GM18499 (cell line): ENCODE measurements around the gene SGSM2.

ENCODE experiments used
- ATAC-seq: cut with Tn5 transposase; IDR thresholded peaks from one replicate; pipeline ENCODE4 v1.9.1; 2021; ENCODE audit warnings: moderate number of reproducible peaks; ENCODE audit not compliant: insufficient read depth, unreplicated experiment

Gene SGSM2

GRCh38 chr17:2336215-2336851 lies 968 bp upstream of the SGSM2 start, which contains the start of gene TSR1:
TSS of gene TSR1 (minus strand) at chr17:2336457. CDS start at chr17:2336427, 30 bp downstream.
- ATAC-seq, result no peak

- ATAC-seq, result no peak
These were observed 428 bp downstream of the SGSM2 start for GRCh38 chr17:2337544-2338314.

DNA sequence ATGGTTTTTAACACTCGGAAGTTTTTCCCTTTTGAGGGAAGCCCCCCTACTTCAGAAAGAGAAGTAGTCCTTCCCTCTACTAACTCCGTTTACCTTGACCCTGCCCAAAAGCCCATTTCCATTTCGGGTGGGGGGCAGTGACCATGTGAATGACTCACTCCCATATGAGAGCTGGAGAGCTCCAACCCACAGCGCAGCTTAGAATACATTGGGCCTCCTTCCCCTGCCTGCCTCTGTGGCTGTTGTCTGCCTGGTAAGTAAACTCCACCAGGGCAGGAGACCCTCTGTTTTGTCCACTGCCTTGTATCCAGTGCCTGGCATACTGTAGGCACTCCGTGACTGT lies 985 bp downstream of the SGSM2 start:
- no peak for ATAC-seq

DNA sequence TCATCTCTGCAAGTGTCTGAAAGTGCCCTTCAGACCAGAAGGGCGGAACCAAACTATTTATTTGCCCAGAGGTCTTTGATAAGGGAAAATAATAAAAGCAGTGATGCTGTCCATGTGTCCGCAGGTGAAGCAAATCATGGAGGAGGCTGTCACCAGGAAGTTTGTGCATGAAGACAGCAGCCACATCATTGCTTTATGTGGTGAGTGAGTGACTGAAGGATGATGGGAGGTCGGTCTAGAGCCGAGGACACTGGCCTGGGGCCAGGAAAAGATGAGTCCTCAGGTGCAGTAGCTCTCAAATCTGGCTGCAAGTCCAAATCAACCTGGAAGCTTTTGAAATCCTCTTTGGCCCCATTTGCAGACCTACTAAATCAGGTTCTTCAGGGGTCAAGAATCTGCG lies 6.1 kb downstream of the SGSM2 start:
- no peak for ATAC-seq

- no peak for ATAC-seq
These were observed 7.2 kb downstream of the SGSM2 start for GRCh38 chr17:2344528-2344927.

- no peak for ATAC-seq
These were observed 9.2 kb downstream of the SGSM2 start for GRCh38 chr17:2346475-2346874.

- ATAC-seq, result no peak
These were observed 10.7 kb downstream of the SGSM2 start for GRCh38 chr17:2347805-2348685.

DNA sequence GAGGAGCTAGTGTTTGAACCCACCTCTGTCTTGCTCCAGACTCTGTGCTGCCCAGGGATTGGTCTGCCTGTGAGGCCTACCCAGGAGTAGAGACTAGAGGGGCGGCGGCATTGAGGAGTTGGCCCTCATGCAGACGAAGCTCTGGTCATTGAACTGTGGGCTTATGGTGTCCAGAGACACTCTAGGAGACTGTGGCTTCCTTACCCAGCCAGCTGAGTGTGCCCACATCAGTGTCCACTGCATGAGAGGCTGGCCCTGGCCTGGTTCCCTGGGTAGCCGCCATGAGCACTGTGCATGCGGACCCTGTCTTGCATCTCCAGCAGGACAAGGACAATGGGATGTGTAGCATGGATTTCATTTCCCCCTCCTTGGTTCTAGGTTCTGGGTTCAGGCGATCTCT lies 14.0 kb downstream of the SGSM2 start:
- ATAC-seq, result no peak

DNA sequence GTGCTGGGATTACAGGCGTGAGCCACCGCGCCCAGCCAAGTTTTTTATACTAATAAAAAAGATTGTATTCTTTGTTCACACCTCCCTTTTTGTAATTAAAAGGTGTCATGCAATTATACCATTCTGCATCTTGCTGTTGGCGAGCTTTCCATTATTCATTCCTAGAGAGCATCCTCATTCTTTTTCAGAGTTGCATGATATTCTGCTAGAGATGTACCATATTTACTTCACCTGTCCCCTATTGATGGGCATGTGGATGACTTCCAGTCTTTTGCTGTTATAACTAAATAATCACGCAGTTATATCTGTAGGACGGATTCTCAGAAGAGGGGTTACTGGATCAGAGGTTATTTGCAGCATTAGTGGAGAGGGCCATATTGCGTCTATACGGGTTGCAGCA lies 17.0 kb downstream of the SGSM2 start:
- ATAC-seq, result no peak

DNA sequence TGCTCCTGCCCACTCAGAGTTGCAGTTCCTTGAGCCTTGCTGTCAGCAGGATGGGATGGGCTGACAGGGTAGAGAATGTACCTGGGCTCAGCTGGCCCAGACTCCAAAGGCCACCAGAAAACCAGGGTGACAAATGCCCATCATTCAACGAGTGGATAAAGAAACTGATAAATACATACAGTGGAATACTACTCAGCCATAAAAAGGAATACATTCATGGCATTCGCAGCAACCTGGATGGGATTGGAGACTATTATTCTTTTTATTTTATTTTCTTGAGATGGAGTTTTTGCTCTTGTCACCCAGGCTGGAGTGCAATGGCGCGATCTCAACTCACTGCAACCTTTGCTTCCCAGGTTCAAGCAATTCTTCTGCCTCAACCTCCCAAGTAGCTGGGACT lies 19.9 kb downstream of the SGSM2 start:
- no peak for ATAC-seq

GRCh38 chr17:2357931-2358434 lies 20.7 kb downstream of the SGSM2 start:
- ATAC-seq, result no peak

- ATAC-seq, result no peak
These were observed 23.9 kb downstream of the SGSM2 start for GRCh38 chr17:2361010-2361760.

DNA sequence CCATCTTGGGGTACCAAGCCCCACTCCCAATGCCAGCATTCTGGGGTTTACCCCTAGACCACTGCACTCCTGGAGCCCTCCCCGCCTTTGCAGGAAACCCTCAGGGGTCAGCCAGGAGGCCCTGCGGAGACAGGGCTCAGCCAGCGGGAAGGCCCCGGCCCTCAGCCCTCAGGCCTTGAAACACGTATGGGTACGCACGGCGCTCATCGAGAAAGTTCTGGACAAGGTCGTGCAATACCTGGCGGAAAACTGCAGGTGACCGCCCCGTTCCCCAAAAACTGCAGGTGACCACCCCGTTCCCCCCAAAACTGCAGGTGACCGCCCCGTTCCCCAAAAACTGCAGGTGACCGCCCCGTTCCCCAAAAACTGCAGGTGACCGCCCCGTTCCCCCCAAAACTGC lies 24.7 kb downstream of the SGSM2 start:
- ATAC-seq, result no peak

- ATAC-seq, result no peak
These were observed 25.1 kb downstream of the SGSM2 start for GRCh38 chr17:2362416-2362815.

- no peak for ATAC-seq
These were observed 25.6 kb downstream of the SGSM2 start for GRCh38 chr17:2362881-2363280.

DNA sequence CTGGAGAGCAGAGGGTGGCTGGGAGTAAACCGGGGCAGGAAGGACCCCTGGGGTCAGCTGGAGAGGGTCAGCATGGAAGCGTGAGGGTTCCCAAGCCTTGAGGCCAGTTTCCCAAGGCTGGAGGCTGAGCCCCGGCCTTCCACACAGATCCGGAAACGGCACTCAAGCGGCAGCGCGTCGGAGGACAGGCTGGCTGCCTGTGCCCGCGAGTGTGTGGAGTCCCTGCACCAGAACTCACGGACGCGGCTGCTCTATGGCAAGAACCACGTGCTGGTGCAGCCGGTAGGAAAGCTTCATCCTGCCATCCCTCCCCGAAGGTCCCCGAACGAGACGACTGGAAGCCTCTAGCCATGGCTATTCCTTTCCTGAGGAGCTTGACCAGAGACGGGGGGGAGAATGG lies 26.0 kb downstream of the SGSM2 start:
- ATAC-seq, result no peak

GRCh38 chr17:2363851-2364762 lies 26.8 kb downstream of the SGSM2 start:
- ATAC-seq, result no peak

DNA sequence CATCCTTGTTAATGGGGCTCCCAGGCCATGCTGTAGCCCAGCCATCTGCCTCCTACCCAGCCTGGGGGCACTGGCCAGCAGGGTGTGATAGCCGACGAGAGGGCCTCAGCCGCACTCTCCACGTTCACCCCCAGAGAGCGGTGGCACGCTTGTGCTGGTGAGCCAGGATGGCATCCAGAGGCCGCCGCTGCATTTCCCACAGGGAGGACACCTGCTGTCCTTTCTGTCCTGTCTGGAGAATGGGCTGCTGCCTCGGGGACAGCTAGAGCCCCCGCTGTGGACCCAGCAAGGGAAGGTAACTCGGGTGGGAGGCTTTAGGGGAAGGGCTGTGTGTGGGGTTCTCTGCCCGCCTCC lies 27.4 kb downstream of the SGSM2 start:
- no peak for ATAC-seq

GRCh38 chr17:2365132-2365531 lies 27.8 kb downstream of the SGSM2 start:
- no peak for ATAC-seq
